Measurements from ENCODE around the gene SLC35A3.
A peak's percentile ranks its signal among the peaks of the same experiment; 100 is the strongest.
"Not testable (repeated sequence)": the region's sequence is repeated elsewhere in the genome, so short reads cannot be mapped to it uniquely, and the experiment has no call there.

The SLC35A3 gene

DNA sequence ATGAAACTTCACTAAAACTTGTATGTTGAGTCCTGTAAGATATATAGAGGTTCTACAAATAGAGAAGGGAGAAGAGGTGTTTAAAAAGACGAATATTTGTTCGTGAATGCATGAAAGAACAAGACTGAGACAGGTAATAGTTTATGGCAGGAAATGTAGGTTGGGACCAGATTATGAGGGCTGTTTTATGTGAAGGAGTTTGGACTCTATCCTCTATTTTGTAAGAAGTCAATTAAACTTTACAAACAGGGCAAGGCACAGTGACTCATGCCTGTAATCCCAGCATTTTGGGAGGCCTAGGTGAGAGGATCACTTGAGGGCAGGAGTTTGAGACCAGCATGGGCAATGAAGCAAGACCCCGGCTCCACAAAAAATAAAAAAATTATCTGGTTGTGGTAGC is 5.7 kb downstream of the SLC35A3 start:
- no peak for DNase-seq

DNA sequence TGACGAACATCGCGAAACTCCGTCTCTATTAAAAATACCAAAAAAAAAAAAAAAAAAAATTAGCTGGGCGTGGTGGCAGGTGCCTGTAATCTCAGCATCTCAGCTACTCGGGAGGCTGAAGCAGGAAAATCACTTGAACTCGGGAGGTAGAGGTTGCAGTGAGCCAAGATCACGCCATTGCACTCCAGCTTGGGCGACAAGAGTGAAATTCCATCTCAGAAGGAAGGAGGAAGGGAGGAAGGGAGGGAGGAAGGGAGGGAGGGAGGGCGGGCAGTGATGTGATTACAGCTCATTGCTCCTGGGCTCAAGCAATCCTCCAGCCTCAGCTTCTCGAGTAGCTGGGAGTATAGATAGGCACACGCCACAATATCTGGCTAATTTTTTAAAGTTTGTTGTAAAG is 7.5 kb downstream of the SLC35A3 start:
- DNase-seq: not testable (repeated sequence)

DNA sequence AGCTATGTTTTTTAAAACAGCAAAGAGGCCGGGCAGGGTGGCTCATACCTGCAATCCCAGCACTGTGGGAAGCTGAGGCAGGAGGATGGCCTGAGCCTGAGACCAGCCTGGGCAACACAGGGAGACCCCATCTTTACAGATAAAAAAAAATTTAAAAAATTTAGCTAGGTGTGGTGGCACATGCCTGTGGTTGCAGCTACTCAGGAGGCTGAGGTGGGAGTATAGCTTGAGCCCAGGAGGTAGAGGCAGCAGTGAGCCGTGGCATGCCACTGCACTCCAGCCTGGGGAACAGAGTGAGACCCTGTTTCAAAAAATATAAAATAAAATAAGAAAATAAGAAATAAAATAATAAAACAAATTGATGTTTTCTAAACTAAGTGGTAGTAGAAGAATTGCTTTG is 8.4 kb downstream of the SLC35A3 start:
- DNase-seq: no peak

DNA sequence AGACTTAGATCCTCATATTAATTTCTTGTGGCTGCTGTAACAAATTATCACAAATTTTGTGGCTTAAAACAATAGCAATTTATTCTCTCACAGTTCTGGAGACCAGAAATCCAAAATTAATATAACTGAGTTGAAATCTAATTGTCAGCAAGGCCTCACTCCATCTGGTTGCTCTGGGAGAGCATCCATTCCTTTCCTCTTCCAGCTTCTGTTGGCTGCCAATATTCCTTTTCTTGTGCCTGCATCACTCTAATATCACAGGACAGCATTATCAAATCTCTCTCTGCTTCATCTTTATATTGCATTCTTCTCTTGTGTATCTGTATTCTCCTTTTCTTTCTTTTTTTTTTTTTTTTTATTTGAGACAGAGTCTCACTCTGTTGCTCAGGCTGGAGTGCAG is 9.3 kb downstream of the SLC35A3 start:
- no peak for DNase-seq

DNA sequence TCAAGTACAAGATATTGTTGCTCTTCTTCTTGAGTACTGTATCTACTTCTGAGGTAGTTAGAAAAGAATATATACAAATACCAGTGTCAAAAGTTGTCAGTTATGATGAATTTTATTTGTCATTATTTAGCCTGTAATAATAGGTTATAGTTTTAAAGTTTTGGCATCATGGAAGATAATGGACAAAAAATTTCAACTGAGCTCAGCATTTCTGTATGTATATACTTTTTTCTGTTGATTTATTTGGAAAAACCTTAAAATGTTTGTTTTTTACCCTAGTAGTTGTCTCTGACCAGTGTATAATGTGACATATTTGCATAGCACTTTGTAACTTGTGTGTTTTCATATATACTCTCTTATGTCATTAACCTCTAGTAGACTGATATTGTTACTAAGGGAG is 11.1 kb downstream of the SLC35A3 start:
- DNase-seq: no peak

DNA sequence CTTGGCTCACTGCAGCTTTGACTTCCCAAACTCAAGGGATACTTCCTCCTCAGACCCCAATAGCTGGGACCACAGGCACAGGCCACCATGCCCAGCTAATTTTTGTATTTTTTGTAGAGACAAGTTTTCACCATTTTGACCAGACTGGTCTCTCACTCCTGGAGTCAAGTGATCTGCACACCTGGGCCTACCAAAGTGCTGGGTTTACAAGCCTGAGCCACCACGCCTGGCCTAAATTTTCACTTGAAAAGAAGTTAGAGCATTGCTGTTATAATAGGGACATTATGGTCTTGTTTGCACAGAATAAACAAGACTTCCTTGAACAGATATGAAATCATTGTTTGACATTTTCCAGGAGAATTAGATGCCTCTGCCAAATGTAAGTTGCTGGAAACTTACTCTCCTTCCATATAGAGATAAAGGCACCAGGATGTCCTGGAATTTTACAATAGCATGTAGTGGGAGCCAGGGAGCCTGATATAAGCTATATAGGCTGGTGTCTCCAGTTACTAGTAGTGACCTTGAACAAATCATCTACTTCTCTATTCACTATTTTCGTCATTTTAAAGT is 16.9 kb downstream of the SLC35A3 start:
- no peak for DNase-seq

DNA sequence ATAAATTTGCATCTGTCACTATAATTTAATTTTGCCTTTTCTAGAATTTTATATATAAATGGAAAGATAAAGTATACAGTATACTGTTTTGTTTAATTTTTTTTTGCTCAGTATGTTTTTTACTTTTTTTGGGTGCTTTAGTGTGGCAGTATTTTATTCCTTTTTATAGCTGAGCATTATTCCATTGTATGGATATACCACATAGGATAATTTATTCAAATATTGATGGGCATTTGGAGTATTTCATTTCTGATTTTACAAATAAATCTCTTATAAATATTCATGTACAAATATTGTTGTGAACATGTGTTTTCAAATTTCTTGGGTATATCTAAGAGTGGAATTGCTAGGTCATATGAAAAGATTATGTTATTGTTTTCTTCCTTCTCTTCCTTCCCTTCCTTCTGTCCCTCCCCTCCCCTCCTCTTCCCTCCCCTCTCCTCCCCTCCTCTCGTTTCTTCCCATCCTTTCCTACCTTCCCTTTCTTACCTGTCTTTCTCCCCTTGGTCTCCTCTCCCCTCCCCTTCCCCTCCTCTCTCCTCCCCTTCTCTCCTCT is 18.5 kb downstream of the SLC35A3 start:
- no peak for DNase-seq

DNA sequence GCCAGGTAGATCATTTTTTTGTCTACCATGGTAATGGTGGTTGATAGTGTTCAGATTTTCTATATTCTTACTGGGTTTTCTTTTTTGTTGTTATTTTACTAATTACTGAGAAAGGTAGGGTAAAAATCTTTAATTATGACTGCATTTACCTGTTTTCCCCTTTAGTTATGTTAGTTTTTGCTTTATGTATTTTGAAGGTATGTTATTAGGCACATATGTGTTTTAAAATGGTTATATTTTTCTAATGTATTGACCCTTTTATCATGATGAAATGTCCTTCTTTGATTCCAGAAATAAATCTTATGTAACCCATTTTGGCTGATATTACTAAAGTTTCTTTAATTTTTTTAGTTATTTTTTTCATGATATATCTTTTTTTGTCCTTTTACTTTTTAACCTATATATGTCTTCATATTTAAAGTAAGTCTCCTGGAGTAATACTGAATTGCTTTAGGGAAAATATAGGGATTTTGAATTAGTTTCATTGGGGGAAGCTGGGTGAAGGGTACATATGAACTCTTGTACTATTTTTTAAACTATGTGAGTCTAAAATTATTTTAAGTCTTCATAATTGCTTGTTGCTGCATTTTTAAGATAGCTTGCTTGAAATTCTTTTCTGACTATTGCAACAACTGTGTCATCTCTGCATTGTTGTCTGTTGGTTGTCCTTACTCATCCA is 22.4 kb downstream of the SLC35A3 start:
- DNase-seq: no peak

DNA sequence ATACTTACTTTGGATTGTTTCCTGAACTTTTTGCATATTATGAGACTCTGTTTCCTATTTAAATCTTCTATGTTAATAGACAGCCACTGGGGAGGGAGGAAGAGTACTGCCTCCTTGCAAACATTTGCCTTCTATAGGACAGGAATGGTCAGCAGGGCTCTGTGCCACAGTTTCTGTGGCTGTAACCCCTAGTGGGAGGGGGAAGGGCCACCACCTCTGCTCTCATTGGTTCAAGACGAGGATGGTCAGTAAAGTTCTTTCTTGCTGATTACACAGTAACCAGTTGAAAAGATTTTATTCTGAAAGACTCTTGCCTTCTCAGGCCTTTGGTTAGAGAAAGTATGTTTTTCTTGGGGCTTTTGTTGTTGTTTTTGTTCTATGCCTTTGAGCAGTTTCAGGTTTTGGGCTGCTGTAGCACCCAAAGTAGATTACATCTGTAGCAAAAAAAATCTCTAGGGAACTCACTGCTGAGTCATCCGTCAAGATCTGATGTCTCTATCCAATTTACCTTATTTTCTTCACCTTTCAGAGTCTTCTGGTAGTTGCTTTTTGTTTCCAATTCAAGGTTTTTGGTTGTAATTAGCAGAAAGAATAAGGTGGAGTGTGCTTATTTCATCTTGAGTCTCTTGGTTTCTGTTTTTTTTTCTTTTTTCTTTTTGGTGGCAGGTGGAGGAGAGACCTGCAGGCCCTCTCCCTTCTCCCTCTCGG is 23.1 kb downstream of the SLC35A3 start:
- DNase-seq: no peak

DNA sequence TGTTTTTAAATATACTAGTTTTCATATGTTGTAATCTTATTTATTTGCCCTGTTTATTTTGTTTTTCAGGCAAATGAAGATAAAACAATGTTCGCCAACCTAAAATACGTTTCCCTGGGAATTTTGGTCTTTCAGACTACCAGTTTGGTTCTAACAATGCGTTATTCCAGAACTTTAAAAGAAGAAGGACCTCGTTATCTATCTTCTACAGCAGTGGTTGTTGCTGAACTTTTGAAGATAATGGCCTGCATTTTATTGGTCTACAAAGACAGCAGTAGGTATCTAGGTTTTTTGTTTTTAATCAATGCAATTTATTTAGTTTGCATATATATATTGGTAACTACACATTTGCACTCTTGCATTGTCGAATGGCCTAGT is 23.7 kb downstream of the SLC35A3 start:
- no peak for DNase-seq

DNA sequence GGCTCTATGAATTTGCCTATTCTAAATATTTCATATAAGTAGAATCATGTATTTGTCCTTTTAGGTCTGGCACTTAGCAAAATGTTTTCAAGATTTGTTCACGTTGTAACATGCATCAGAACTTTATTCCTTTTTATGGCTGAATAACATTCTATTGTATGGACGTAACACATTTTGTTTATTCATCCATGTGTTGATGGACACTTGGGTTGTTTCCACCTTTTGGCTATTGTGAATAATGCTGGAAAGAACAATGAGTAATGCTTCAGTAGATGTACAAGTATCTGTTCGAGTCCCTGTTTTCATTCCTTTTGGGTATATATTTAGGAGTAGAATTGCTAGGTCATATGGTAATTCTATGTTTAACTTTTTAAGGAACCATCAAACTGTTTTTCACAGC is 24.7 kb downstream of the SLC35A3 start:
- DNase-seq: no peak

DNA sequence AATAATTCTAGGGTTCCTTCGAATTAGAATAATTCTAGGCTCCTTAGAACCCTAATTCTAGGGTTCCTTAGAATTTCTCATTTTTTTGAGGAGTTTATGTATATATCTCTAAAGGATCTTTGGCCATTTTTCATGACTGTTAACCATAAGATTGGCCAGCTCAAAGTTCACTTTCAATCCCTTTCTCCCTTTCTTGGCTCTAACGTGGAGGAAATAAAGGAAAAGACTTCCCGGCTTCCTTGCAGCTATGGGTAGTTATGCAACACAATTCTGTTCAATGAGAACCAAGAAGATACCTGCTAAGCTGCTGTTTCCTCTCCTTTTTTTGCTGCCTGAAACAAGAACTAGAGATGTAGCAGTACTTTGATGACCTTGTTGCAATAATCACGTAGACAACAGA is 27.2 kb downstream of the SLC35A3 start:
- DNase-seq: no peak

DNA sequence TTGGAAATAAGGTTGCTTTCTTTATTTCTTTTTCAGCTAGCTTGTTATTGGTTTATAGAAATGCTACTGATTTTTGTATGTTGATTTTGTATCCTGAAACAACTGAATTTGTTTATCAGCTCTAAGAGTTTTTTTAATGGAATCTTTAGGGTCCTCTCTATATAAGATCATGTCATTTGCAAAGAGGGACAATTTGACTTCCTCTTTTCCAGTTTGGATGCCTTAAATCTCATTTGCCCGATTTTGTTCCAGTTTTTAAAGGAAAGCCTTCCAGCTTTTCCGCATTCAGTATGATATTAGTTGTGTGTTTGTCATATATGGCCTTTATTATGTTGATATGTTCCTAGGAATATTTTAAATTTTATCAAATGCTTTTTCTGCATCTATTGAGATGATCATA is 31.7 kb downstream of the SLC35A3 start:
- no peak for DNase-seq

DNA sequence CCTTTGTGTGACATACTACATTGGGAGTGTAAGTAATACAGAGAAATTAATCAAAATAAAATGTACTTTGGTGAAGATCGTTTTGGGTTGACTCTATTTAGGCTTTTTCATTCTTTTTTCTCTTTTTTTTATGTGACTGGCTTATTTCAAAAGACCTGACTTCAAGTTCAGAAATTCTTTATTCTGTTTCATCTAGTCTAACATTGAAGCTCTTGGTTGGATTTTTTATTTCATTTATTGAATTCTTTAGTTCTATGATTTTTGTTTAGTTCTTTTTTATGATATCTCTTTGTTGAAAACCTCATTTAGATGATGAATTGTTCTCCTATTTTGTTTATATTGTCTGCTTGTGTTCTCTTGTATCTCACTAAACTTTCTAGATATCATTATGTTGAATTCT is 35.6 kb downstream of the SLC35A3 start:
- DNase-seq: no peak

DNA sequence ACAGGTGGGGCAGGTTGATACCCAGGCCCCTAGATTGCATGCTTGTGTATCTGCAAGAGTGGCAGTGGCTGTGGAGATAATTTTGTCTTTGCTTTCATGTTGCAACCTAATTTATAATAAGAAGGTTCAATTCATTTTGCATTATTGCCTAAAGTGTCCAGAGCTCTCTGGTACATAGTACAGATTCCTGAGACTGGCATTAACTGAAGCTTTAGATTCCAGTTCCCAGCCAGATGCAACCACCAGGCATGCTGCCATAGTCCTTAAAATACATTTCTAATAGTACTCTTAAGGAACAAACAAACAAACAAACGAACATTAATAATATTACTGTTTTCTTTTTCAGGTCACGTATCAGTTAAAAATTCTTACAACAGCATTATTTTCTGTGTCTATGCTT is 36.9 kb downstream of the SLC35A3 start:
- DNase-seq: no peak

DNA sequence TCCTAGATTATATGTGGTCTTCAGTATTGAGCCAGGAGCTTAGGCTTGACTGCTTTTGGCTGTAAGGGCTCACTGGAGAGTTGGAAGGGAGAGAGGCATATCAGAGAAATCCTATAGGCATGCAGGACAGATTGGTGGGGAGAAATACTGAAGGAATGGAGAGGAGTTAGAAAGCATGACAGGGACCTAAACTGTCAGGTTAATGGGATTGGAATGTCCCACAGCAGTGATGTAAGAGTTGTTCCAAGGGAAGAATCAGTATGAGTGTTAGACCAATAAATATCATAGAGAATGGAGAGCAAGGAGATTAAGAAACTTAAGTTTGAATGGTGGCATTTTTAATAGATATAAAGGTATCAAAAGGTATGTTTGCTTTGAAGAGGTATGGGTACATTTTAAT is 39.7 kb downstream of the SLC35A3 start:
- no peak for DNase-seq

DNA sequence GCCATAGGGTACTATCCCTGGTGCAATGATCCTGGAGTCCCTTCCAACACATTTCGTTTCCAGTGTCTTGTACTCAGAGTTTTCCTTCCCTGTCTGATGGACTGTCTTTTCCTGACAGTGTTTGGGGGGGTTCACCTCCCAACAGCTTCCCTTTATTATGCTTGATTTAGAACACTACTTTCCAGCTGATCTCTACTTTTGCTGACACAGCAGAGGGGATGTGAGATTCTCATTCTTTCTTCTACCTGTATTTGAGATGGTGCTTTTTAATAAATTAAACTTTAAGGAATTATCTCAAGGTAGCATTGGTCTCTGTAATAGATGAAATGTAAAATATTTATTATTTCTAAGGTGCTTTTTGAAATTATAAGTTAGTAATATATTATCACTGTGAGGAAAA is 41.0 kb downstream of the SLC35A3 start:
- DNase-seq: no peak

DNA sequence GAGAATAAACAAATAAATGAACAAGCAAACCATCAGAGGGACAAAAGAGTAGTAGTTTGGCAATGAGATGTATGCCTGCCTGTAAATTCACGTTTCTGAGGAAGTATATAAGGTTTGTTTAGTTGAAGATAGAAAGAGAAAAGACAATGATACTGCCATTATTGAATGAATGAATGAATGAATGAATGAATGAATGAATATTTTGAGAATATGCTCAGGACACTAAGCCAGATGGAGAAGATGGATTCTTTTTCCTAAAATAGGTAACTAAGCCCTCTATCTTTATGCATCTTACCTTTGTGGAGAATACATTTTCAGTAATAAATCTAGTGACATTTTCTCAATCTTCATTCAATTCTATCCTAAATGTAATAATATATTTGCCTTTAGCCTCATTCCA is 49.4 kb downstream of the SLC35A3 start:
- no peak for DNase-seq

DNA sequence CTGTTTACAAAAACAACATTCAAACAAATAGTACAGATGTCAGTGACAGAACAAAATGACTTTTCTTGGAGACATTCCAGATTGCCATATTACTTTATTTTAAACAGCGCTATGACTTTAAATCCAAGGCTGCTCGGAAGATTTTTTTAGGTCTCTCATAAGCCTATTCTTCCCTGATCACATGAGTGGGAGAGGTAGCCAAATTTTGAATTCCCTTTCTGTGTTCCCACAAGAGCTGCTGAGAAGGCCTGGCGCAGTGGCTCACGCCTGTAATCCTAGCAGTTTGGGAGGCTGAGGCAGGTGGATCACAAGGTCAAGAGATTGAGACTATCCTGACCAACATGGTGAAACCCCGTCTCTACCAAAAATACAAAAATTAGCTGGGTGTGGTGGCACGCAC is 53.7 kb downstream of the SLC35A3 start:
- no peak for DNase-seq

DNA sequence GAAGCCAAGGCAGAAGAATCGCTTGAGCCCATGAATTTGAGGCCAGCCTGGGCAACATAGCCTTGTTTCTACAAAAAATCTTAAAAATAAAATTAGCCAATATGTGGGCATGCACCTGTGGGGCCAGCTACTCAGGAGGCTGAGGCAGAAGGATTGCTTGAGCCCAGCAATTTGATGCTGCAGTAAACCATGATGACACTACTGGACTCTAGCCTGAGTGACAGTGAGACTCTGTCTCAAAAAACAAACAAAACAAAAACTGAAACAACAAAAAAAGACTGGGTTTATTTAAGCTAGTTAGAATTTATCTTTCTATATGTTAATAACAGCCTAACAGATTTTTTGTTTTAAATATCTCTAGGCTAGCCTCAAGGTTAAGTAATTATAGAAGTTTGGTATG is 57.4 kb downstream of the SLC35A3 start:
- no peak for DNase-seq

DNA sequence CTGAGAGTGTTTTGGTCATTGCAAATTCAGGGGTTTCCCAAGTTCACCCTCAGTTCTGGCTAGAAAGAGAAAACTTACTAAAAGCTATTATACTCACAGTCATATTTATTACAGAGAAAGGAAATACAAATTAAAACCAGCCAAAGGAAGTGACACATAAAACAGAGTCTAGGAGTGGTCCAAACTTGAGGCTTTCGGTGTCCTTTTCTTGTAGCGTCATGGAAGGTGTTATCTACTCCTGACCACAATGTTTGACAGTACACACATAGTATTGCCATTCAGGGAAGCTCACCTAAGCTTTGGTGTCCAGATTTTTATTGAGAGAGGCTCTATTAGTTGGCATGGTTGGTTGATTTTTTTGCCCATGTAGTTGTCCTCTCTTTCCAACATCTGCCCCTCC is 59.0 kb downstream of the SLC35A3 start:
- peak; percentile 13 for DNase-seq

DNA sequence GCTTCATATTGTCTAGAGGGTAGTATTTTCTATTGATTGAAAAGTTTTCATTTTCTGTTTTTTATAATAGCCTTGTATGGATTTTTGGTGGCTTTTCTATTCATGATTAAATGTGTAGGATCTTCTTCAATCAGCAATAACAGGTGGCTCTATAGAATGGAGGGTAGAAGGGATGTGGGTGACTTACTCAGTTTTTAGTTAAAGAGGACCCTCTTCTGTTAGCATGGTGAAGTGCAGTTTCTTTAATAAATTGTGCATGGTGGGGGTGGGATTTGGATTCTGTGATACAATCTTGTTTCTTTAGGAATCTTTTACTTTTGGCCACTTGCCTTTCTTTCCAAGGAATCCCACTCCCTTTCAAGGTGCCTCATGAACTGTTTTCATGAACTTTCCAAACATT is 64.7 kb downstream of the SLC35A3 start:
- DNase-seq: no peak

DNA sequence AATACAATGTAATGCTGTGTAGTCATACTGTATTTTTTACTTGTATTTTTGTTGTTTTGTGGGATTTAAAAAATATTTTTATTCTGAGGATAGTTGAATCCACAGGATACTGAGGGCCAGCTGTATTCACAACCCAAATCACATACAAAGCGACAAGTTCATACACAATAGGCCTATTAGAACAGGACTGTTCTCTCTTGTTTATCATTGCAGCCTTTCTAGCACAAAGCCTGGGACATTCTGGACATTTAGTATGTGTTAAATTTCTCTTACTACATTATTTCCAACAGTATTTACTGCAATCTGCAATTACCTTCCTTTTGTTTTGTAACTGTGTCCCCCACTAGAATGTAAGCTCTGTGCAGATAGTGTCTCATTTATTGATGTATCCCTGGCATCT is 65.4 kb downstream of the SLC35A3 start:
- no peak for DNase-seq
